GOT3 (cell line): ENCODE data around the gene ADSL.
"Not testable (repeated sequence)": the region's sequence is repeated elsewhere in the genome, so short reads cannot be mapped to it uniquely, and the experiment has no call there.

Experiments used
- DNase-seq: peaks from one replicate; lab custom pipeline; 2025; ENCODE audit warnings: mixed read lengths; lab: John Stamatoyannopoulos, UW

The ADSL gene

GRCh38 chr22:40346185-40347118 lies at the start of gene ADSL:
TSS of gene ADSL (plus strand) at chr22:40346500. CDS start at chr22:40346559, 59 bp downstream.
- peak; percentile 40 for DNase-seq

DNA sequence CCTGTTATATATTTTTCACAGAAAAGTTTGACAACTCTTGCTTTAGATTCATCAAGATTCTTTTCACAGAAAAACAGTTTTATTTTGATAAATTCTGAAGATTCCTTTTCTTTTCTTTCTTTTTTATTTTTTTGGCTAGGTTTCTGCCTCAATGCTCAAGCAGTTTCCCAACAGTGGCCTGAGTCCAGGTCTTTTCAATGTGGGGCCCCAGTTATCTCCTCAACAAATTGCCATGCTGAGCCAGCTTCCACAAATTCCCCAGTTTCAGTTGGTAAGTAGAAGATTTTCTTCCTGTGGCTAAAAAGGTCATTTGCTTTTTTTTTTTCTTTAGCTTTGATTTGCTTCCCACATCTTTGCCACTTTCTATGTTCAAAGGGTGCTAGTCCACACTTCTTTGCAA lies 46.0 kb upstream of the ADSL start:
- no peak for DNase-seq

DNA sequence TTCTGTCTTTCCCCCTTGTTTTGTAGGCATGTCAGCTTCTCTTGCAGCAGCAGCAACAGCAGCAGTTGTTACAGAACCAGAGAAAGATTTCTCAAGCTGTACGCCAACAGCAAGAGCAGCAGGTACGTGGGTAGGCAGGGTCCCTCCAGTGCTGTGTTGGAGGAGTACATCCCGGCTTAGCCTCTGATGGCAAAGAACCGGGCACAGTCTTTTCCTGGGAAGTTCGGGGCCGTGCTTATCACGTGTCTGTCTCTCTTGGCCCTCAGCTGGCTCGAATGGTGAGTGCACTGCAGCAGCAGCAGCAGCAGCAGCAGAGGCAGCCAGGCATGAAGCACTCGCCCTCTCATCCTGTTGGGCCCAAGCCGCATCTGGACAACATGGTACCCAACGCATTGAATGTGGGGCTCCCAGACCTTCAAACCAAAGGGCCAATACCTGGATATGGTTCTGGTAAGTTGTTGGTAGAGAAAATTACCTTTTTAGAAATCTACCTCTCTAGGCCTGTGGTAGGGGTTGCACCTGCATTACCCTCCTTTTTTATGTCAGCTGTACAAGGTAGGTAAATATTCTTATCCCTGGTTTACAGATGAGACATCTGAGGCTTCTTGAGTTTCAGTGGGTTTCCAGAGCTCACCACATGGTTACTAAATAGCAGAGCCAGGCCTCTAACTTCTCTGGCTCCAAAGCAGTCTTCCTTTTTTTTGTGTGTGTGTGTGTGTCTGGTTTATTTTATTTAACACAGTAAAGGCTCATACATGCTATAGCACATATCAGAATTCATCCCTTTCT lies 45.2 kb upstream of the ADSL start:
- no peak for DNase-seq

- DNase-seq = no peak
Observed at GRCh38 chr22:40302149-40302548, 44.2 kb upstream of the ADSL start.

- no peak for DNase-seq
Observed at GRCh38 chr22:40305625-40306024, 40.7 kb upstream of the ADSL start.

DNA sequence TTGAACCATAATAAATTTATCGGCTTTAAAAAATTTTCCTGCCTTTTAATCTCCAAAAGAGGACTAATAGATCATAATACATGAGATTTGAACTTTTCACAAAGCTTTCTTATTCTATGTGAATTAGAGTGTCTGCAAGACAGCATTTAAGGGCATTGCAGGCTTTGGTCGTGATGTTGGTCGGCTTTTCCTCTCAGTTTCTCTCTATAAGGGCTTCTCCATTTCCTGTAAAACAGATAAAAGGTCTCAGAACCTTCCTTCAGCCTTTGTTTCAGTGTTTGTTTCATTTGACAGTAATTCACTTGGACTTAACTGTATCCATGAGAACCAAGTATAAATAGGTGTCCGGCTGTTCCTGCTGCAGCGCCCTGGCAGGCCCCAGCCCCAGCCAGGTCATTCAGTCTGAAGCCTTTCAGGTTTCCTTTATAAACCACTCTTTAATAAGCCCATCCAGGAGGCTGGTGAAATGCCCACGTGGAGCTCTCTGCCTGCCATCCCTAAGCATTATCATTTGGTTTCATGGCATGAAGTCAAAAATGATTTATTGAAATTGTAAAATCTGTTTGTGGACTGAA lies 37.2 kb upstream of the ADSL start:
- no peak for DNase-seq

GRCh38 chr22:40309631-40310030 lies 36.7 kb upstream of the ADSL start:
- no peak for DNase-seq

GRCh38 chr22:40310081-40310767 lies 36.1 kb upstream of the ADSL start:
- DNase-seq = no peak

GRCh38 chr22:40310768-40311120 lies 35.6 kb upstream of the ADSL start:
- DNase-seq = no peak

DNA sequence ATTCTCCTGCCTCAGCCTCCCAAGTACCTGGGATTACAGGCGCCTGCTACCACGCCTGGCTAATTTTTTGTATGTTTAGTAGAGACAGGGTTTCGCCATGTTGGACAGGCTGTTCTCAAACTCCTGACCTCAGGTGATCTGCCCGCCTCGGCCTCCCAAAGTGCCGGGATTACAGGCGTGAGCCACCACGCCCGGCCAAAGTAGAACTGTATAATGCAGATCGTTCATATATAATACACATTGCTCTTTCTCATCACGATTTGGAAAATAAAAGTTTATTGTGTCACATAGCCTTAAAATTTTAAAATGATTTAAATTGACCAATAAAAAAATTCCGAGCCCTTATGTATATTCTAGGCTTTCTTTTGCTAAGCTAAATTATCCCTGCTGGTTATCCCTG lies 34.7 kb upstream of the ADSL start:
- DNase-seq = not testable (repeated sequence)

DNA sequence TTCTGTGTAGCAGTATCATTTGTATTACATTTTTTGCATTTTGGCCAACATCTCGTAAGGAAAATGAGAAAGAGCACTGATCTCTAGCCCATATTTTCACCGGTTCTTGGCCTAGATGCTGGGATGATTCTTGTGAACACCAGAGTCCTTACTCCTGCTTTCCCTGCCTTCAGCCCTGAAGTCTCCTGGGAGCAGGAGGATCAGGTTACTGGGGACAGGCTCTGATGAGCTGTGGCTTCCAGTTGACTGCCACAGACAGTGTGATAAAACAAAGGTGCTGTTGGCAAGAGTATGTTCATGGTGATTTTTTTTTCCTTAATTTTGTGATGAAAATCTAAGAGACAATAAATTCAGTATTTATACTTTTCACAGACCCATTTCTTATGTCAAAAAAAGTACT lies 34.2 kb upstream of the ADSL start:
- DNase-seq = no peak

DNA sequence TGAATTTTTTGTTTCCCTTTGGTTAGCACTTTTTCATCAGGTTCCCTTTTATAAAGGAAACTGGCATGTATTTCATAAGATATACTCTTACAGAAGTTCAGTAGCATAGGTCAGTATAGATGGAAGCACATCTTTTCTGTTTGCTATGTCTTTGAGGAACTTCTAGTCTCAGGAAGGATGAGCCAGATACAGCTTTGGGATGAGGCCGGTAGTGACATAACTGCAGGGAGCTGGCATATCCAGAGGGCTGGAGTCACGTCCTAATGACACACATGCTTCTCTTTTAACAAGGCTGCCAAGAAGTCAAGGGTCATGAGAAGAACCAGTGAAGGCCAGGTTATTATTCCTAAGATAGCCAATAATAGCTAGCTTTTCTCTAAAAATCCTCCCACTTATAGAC lies 33.3 kb upstream of the ADSL start:
- DNase-seq = no peak

GRCh38 chr22:40314041-40314440 lies 32.3 kb upstream of the ADSL start:
- DNase-seq = no peak

GRCh38 chr22:40320687-40321086 lies 25.6 kb upstream of the ADSL start:
- no peak for DNase-seq

GRCh38 chr22:40322021-40322420 lies 24.3 kb upstream of the ADSL start:
- DNase-seq = no peak

GRCh38 chr22:40322818-40323447 lies 23.4 kb upstream of the ADSL start:
- DNase-seq = no peak

GRCh38 chr22:40323681-40324171 lies 22.6 kb upstream of the ADSL start:
- no peak for DNase-seq

DNA sequence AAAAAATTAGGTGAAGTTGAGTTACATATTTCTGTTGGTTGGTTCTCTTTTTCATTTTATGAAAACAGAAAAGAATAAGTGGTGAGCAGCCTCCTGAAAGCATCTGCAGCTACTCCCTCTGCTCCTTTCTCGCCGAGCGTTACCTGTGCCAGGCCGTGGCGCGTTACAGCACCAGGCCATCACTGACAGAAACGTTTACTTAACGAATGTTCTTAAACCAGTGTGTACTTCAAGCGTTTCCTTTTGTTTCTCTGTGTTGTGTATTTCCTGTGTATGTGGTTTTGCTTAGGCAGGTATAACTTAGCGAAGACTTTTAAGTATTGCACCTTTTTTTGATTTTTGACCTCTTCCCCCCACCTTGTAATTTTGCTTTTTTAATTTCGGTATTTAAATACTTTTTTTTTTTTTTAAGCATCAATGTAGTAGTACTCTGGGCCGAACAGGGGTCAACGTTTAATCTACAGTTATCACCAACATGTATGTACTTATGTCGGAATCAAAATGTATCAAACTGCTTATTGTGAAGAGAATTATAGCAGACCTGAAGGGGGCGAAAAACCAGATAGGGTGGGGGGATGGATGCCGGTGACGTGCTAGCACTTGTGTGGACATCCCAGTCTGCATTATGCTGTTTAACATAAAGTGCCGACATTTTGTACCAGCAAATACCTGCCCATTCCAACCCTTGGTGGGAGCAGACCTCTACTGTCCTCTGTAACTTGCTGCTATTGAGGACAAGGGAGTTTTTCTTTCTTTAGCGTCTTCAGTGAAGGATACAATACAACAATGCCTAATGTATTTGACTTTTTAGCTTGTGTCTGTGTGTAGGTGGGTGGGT lies 21.6 kb upstream of the ADSL start:
- DNase-seq = no peak

GRCh38 chr22:40325315-40325714 lies 21.0 kb upstream of the ADSL start:
- no peak for DNase-seq

DNA sequence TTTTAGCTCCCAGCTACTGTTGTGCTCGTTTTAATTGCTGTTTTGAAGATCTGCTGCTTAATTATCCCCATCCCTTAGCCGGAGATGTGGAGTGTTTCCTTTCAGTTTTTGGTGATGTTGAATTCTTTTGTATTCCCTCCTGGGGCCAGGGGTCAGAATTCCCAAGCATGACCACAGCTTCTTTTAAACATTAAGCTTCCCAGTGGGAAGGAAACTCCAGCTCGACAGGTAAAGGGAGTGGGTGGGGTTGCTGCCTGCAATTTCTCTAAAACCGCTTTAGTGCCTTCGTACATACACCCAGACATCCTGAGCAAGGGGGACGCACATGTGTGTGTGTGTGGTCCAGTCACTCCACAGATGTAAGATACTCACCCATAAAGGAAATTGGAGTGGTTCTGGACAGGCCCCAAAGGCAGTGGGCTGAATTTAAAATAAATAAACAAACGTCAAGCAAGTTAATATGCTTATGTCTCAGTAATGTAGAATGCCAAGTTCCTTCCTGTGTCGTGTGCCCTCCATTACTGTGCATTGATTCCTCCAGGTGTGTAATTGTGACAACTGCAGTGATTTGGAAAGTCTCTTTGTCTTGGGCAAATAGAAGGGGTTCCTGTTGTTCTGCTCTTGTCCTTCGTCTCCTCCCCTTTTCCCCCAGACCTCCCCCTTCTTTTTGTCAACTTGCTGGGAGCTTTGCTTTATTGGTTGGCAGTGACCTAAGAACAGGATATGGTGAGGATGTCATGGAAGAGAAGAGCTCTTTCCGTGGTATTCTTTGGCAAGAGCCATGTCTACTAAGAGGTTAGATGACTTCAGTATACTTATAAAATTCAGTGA lies 19.2 kb upstream of the ADSL start:
- no peak for DNase-seq
